Measurements from ENCODE around the gene ING4.

ING4 gene

DNA sequence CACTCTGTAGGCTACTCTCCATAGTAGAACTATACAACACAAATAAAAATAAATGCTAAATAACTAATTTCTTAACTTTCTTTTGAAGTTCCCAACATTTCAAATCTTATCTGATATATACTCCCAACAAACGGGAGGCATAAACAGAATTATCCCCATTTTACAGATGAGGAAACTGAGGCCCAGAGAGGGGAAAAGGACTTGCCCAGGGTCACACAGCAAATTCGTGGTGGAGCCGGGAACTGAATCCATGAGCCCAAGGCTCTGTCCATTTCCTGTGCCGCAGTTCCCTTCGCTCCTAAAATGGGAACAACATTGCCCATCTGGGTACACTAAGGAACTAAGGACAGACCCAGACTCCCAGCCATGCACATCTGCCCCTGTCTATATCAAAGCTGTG lies 14.0 kb upstream of the ING4 start:
- no peak for DNase-seq (ENCODE audit: extremely low read depth, low read depth)
- TF ChIP-seq, protein P1, sequence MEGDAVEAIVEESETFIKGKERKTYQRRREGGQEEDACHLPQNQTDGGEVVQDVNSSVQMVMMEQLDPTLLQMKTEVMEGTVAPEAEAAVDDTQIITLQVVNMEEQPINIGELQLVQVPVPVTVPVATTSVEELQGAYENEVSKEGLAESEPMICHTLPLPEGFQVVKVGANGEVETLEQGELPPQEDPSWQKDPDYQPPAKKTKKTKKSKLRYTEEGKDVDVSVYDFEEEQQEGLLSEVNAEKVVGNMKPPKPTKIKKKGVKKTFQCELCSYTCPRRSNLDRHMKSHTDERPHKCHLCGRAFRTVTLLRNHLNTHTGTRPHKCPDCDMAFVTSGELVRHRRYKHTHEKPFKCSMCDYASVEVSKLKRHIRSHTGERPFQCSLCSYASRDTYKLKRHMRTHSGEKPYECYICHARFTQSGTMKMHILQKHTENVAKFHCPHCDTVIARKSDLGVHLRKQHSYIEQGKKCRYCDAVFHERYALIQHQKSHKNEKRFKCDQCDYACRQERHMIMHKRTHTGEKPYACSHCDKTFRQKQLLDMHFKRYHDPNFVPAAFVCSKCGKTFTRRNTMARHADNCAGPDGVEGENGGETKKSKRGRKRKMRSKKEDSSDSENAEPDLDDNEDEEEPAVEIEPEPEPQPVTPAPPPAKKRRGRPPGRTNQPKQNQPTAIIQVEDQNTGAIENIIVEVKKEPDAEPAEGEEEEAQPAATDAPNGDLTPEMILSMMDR (IDR thresholded peaks at IDR 0.05; ENCODE audit: low read depth, low read length): no peak

DNA sequence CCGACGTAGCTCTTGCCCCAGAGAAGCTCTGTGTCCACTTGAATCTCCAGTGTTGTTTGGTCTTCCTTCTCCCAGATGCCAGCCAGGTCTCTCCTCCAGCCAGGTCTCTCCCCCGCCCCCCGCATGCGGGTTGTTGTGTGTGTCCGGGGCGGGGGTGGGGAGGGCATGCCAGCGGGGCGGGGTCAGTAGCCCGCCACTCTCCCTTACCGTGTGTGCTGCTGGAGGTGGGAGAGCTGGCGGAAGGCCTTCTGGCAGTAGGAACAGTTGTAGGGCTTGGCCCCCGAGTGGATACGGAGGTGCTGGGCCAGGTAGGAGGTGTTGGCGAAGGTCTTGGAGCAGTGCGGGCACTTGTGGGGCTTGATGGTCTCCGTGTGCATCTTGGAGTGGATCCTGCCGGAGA lies 9.2 kb upstream of the ING4 start:
- TF ChIP-seq, protein P1 (IDR thresholded peaks at IDR 0.05; ENCODE audit: low read depth, low read length): no peak
- DNase-seq (ENCODE audit: extremely low read depth, low read depth): no peak

DNA sequence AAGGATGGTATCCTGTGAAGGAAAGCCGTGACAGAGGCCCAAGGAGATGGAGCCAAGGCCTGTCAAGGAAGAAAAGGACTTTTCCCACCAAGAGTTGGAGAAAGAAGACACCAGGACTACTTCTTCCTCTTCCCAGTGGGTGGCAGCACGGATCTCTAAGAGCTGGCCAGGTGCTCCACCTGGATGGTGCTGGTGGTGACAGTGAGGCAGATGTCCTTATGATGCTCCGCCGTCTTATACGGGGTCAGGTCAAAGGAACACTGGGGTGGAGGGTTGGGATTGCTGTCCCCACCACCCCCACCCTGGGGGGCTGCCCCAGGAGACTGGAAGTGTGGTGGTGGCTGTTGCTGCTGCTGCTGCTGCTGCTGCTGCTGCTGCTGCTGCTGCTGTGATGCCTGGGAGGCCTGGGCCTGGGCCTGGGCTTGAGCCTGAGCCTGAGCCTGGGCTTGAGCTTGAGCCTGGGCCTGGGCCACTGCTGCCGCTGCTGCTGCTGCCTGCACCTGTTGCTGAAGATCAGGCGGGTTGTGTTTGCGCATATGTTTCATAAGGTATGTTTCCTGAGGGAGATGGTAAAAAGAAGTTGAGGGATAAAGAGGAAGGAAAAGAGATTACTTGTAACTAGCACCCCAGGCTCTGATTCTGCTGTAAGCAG lies 4.8 kb upstream of the ING4 start:
- no peak for DNase-seq (ENCODE audit: extremely low read depth, low read depth)
- TF ChIP-seq, protein P1 (IDR thresholded peaks at IDR 0.05; ENCODE audit: low read depth, low read length): no peak

DNA sequence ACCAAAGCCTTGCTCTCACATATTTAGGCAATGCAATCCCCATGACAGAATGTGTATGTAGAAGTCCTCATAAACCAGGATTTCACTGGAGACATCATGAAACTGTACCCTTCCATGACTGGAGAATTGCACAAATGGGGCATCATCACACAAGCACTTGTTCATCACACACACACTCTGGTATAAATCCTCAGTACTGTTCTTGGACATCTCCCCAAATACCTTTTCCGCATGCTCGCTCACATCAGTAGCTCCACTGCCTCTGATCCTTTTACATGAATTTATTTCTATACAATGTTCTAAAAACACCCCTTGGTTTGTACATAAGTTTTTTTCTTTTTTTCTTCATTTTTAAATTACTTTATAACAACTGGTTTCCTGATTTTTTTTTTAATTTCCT lies 3.3 kb upstream of the ING4 start:
- TF ChIP-seq, protein P1 (IDR thresholded peaks at IDR 0.05; ENCODE audit: low read depth, low read length): no peak
- no peak for DNase-seq (ENCODE audit: extremely low read depth, low read depth)

DNA sequence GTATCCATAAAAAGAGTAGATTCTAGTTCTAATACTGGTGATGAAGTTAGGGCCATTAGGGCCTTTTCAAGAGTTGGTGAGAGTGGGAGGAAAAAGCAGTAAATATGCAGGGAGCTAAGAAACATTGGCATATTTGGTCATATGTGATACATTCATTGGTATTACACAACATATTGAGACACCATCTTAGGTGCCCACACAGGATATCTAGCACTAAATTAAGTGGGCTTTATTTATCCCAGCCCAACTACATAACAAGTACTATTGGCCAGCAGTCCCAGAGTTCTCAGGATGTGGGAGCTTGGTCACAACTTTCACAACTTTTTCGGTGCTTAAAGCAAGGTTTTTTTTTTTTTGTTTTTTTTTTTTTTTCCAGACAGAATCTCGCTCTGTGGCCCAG lies 2.0 kb upstream of the ING4 start:
- no peak for DNase-seq (ENCODE audit: extremely low read depth, low read depth)
- TF ChIP-seq, protein P1 (IDR thresholded peaks at IDR 0.05; ENCODE audit: low read depth, low read length): no peak

DNA sequence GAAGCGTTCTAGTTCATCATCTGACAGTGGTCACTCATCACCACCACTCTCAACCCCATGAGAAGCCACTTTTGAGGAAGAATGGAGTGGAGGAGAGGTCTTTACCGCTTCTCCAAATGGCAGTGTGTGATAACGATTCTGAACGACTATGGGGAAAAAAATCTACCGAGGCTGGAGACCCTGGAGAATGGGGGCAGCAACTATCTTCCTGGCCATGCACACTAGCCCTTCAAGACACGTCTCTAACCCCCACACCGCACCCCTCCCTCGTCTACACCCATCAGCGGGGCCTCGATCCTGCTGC lies 365 bp downstream of the ING4 start:
- DNase-seq (ENCODE audit: extremely low read depth, low read depth): no peak
- TF ChIP-seq, protein P1 (IDR thresholded peaks at IDR 0.05; ENCODE audit: low read depth, low read length): no peak

DNA sequence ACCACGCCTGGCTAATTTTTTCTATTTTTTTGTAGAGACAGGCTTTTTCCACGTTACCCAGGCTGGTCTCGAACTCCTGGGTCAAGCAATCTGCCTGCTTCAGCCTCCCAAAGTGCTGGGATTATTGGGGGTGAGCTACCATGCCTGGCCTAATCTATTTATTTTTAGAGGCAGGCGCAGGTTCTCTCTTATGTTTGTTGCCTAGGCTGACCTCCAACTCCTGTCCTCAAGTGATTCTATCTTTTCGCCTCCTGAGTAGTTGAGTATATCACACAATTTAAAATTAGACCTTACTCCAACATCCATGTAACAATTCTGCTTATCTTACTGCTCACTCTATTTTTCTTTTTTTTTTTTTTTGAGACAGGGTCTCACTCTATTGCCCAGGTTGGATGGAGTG lies 8.9 kb downstream of the ING4 start:
- DNase-seq (ENCODE audit: extremely low read depth, low read depth): no peak
- TF ChIP-seq, protein P1 (IDR thresholded peaks at IDR 0.05; ENCODE audit: low read depth, low read length): no peak

All from AG09319 (cell line).